ENCODE data around the gene NAB1. TPM values are rescaled to one million over a fixed set of nuclear protein-coding genes. Genes with fewer than 3 reads are reported as not detected.

NAB1 gene
- total and polyA plus RNA-seq, 2 experiments from 2014 or later = 10.4 to 40.2 TPM

- H3K27me3 Mint-ChIP-seq (ENCODE audit: insufficient read depth, low read depth, poor library complexity) = peaks cover 3% of the 10 kb centered on the region
- Histone ChIP-seq H3K27ac (ENCODE audit: low read depth) (peak overlapping the region; percentile 15; the same call in 1 of the 2 replicates), H3F3A (replicated peaks; ENCODE audit: low read depth) (no peaks in the 10 kb centered on the region), H3K27me3 (ENCODE audit: insufficient read depth) (no peaks in the 10 kb centered on the region), H3K4me2 (peak overlapping the region; percentile 13; the same call in 1 of the 2 replicates), H3K79me2 (replicated peaks; ENCODE audit: insufficient read depth) (no peaks in the 10 kb centered on the region), H3K4me1 (ENCODE audit: insufficient read depth) (peaks cover 28% of the 10 kb centered on the region), H3K4me3 (no peak overlapping the region), H4K20me1 (replicated peaks; ENCODE audit: insufficient read depth) (no peaks in the 10 kb centered on the region), H2AFZ (peak overlapping the region; percentile 40; the same call in 1 of the 2 replicates), H3K36me3 (ENCODE audit: insufficient read depth) (no peaks in the 10 kb centered on the region), H3K9me2 (ENCODE audit: insufficient read depth) (no peaks in the 10 kb centered on the region)
- peaks cover 57% of the 10 kb centered on the region for H3K4me1 Mint-ChIP-seq
- H3K36me3 Mint-ChIP-seq (ENCODE audit: low read depth) = no peaks in the 10 kb centered on the region
- peak; percentile 73 for ATAC-seq
- H3K4me3 Mint-ChIP-seq = no peak overlapping the region
- H3K9me3 Mint-ChIP-seq = no peaks in the 10 kb centered on the region
- TF ChIP-seq POLR2AphosphoS5 (IDR thresholded peaks at IDR 0.05; ENCODE audit: low read depth) (no peak), REST (IDR thresholded peaks at IDR 0.05; ENCODE audit: unreplicated experiment) (no peak), NANOG (IDR thresholded peaks at IDR 0.05; ENCODE audit: borderline replicate concordance) (peak; percentile 26; the same call in 1 of the 2 replicates), EZH2 (IDR thresholded peaks at IDR 0.05; ENCODE audit: low read depth, unreplicated experiment) (no peak), ZNF462 (CRISPR knock-in tag; IDR thresholded peaks at IDR 0.05) (0 out of 2 replicates have a peak, but pooled peaks have one; percentile 66), CREB1 (CRISPR knock-in tag; IDR thresholded peaks at IDR 0.05; ENCODE audit: low read depth) (peak; percentile 8; the same call in 1 of the 2 replicates), ZNF114 (CRISPR knock-in tag; IDR thresholded peaks at IDR 0.05) (no peak), CTCF (conservative IDR thresholded peaks at IDR 0.05; ENCODE audit: low read depth in 2 of 2) (peak; percentile 45 to 48)
- DNase-seq (ENCODE audit: low spot score) = peak; percentile 59
- H3K27ac Mint-ChIP-seq = peak overlapping the region; percentile 44
Measured at GRCh38 chr2:190698895-190699294, 50.0 kb downstream of the NAB1 start.

Data from GM23338 (cell line).